GM12801 (cell line): Measurements from ENCODE around the gene C19orf33.

Experiments used
- TF ChIP-seq, protein P1 (sequence below): IDR thresholded peaks from one replicate; pipeline ENCODE4 v1.5.1; 2011; ENCODE audit warnings: control low read depth; ENCODE audit not compliant: insufficient read length; ENCODE audit errors: extremely low read depth

The C19orf33 gene

DNA sequence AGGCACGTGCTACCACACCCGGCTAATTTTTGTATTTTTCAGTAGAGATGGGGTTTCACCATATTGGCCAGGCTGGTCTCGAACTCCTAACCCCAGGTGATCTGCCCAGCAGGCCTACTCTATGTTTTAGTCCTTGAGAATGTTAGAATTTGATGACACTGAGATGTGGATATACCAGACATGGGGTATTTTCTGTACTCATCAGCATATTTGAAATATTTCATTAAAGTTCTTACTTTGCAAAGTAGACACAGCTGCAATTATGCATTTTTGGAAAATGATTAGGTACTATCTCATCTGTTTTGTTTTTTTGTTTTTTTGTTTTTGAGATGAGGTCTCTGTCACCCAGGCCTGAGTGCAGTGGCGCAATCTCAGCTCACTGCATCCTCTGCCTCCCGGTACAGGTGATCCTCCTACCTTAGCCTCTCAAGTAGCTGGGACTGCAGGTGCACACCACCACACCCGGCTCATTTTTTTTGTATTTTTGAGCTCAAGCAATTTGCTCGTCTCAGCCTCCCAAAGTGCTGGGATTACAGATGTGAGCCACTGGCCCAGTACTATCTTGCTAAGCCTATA lies 27.0 kb upstream of the C19orf33 start:
- TF ChIP-seq, protein P1, sequence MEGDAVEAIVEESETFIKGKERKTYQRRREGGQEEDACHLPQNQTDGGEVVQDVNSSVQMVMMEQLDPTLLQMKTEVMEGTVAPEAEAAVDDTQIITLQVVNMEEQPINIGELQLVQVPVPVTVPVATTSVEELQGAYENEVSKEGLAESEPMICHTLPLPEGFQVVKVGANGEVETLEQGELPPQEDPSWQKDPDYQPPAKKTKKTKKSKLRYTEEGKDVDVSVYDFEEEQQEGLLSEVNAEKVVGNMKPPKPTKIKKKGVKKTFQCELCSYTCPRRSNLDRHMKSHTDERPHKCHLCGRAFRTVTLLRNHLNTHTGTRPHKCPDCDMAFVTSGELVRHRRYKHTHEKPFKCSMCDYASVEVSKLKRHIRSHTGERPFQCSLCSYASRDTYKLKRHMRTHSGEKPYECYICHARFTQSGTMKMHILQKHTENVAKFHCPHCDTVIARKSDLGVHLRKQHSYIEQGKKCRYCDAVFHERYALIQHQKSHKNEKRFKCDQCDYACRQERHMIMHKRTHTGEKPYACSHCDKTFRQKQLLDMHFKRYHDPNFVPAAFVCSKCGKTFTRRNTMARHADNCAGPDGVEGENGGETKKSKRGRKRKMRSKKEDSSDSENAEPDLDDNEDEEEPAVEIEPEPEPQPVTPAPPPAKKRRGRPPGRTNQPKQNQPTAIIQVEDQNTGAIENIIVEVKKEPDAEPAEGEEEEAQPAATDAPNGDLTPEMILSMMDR: no peak

DNA sequence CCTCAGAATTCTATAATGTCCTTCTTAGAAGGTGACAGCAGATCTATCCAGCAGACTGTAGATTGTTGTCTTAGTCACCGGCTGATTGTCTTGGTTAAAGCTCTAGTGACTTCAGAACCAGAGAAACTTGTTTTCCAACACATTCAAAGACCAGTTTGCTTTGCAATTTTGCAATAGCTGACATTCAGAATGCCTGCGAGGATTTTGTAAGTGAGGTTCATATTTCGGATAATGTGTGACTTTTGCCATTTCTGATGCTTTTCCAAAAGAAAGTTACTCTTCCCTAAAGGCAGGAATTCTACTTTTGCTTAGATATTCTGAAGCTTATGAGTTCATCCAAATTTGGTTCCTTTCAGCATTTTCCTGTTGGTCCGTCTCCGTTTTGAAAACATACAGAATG lies 26.5 kb upstream of the C19orf33 start:
- TF ChIP-seq, protein P1: no peak

DNA sequence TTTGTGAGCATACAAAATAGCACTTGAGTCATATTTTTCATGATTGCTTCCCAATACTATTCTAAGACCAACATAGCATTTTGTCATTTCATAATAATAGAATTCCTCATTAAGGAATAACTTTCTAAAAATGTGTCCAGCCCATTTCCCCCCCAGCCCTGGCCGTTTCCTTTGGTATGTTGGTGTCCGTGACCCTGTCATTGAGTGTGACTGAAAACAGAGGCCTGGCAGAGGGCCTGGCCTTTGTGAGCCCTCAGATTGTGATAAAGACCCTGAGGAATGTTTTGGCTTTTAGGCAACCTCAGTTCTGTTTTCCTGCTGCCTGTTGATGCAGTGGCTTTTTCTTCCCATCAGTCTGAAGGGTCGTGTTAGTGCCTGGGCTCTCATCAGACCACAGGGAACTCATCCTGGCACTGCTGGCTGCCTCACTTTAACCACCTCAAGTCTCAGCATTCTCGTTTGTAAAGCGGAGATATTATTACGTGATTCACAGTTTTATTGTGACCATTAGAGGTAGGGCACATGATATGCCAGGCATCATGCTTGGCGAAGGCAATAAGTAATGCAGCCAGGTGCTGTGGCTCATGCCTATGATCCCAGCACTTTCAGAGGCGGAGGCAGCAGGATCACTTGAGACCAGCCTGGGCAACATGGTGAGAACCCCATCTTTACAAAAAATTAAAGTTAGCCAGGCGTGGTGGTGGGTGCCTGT lies 25.9 kb upstream of the C19orf33 start:
- TF ChIP-seq, protein P1: no peak

DNA sequence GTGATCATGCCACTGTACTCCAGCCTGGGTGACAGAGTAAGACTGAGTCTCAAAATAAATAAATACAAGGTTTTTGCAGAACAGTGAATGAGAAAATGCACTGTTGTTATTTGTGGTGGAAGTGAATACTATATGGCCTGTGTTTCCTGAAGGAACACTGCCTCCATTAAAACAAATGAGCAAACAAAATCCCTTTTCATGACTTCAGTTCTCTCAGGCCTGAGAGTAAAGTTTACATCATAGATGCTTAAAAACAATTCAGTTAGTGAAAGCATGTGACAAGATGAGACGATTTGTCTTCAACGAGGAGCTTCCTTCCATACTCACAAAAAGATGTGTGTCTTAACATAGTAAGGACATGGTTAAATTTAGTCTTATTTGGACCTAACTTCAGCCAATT lies 25.3 kb upstream of the C19orf33 start:
- TF ChIP-seq, protein P1: no peak

DNA sequence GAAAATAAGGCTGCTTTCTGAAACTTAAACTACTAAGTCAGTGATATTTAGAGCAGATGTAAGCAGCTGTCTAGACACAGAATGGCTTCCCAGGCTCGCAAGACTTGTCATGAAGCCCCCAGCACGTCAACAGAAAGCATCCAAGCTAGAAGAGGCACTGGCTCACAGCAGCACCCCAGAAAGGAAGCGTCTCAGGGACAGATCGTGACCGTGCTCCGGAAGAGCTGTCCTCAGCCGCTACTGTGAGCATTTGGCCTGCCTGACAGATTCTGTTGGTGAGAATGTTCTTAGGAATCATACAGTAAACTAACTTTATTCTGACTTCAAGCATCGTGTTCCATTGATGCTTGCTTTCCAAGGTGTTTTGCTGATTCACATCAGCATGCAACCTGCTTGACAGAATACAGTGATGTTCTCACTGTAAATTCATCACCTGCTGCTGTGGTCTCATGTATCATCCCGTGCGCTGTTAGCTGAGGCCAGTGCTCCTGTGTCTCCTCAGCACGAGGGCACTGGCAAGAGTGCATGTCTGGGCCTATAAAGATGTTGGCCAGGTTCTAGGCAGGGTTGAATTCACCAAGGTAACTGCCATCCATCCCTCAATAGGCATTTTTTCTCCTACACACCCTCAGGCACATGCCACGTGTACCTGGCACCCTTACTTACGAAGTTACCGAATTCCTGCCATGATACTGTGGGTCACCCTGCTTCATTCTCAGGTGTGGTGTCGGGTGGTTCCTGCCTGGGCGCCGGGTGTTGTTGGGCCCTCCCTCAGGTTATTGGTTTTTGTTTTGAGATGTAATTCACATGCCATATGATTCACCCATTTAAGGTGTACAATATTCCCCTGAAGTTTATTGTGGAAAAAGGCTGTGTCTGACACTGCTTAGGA lies 23.8 kb upstream of the C19orf33 start:
- TF ChIP-seq, protein P1: no peak

DNA sequence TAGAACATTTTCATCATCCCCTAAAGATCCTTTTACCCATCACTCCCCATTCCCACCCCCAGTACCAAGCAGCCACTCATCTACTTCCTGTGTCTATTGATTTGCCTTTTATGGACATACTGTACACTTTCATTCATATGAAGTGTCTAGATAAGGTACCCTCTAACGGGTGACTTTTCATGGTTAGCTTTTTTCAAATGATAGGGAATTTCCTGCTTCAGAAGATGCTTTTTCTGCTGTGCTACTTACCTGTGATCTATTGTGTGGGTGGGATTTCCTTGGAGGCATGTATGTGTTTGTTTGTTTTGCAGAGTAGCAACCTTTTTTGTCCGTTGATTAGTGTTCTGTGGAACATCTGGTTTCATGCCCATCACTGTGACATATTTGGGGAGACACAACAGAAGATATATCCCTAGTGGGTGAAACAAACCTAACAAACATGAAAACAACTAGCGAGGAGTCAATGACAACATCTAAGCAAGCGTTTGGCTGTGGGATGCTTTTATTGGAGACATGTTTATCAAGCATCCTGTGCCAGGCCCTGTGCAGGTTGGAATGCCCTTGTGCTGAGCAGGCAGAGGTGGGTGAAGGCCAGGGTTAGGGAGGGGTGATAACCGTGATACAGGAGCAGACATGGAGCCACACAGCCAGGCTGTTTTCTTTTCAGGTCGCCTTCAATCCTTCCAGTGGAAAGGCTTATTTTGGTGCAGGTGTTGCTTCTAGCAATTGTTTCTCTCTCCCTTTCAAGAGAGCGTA lies 22.1 kb upstream of the C19orf33 start:
- TF ChIP-seq, protein P1: no peak

DNA sequence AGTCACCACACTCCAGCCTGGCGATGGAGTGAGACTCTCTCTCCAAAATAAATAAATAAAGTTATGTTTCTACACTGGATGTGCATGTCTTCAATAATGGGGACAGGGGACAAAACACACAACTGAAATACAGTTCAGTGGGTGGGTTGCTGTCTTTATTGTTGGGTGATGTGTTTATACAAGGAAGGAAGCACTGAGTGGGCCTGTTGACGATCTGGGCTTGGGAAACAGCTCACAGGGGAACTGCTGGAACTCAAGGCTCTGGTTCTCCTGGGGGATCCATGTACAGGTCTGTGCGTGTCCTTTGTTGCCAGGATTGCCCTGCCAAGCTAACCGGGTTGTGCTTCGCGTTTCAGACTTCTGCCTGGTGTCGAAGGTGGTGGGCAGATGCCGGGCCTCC lies 20.8 kb upstream of the C19orf33 start:
- TF ChIP-seq, protein P1: no peak
